Activated CD8-positive, alpha-beta T cell treated with anti-CD3 and anti-CD28 coated beads for 36 hours (primary cell): ENCODE results near the gene CAMTA1. TPM values are rescaled to one million over a fixed set of nuclear protein-coding genes. Genes with fewer than 3 reads are reported as not detected.

Source experiments
- ATAC-seq: fragments of 200-7000 bp; cut with Tn5 transposase; one replicate; pipeline ENCODE4 v1.10.0; 2021; ENCODE audit warnings: mild to moderate bottlenecking, moderate library complexity
- CTCF ChIA-PET: fragments of 350-600 bp; sonication (Branson Sonifier 250); formaldehyde crosslinking; loops from one replicate; lab custom pipeline; 2021; ENCODE audit warnings: antibody characterized with exemption; lab: Charles Lee
- POLR2A ChIA-PET: fragments of 350-600 bp; sonication (Branson Sonifier 250); formaldehyde crosslinking; loops from one replicate; lab custom pipeline; 2021; ENCODE audit warnings: antibody characterized with exemption; lab: Charles Lee
- DNase-seq: peaks from one replicate; pipeline ENCODE4 v3.0.0-alpha.2; 2020
- H3K27ac Mint-ChIP-seq: one replicate; pipeline ENCODE4 v1.8.0; 2021; ENCODE audit warnings: mild to moderate bottlenecking, mixed read lengths
- H3K27me3 Mint-ChIP-seq: one replicate; pipeline ENCODE4 v1.8.0; 2021; ENCODE audit warnings: mixed read lengths
- H3K36me3 Mint-ChIP-seq: one replicate; pipeline ENCODE4 v1.8.0; 2021; ENCODE audit warnings: low read depth, mixed read lengths
- H3K4me1 Mint-ChIP-seq: one replicate; pipeline ENCODE4 v1.8.0; 2021; ENCODE audit warnings: low read depth, mixed read lengths
- H3K4me3 Mint-ChIP-seq: one replicate; pipeline ENCODE4 v1.8.0; 2021; ENCODE audit warnings: mild to moderate bottlenecking, moderate library complexity, mixed read lengths
- H3K9me3 Mint-ChIP-seq: one replicate; pipeline ENCODE4 v1.8.0; 2021; ENCODE audit warnings: mixed read lengths
- intact Hi-C: fragments of 100-400 bp; cut with micrococcal nuclease; formaldehyde crosslinking; loops from one replicate; pipeline ENCODE4 v1.10.0; 2022
- total RNA-seq, 2 experiments: library from RNA; stranded (reverse); gene quantifications; one replicate each; pipeline ENCODE4 v1.2.3, GENCODE V29; 2021
- TF ChIP-seq, protein P1 (sequence below): fragments of 200-600 bp; IDR thresholded peaks from one replicate; pipeline ENCODE4 v1.8.0; 2022; ENCODE audit warnings: antibody characterized with exemption, mild to moderate bottlenecking

The CAMTA1 gene
- total RNA-seq, 2 experiments from 2014 or later: 67.7 to 70.9 TPM

DNA sequence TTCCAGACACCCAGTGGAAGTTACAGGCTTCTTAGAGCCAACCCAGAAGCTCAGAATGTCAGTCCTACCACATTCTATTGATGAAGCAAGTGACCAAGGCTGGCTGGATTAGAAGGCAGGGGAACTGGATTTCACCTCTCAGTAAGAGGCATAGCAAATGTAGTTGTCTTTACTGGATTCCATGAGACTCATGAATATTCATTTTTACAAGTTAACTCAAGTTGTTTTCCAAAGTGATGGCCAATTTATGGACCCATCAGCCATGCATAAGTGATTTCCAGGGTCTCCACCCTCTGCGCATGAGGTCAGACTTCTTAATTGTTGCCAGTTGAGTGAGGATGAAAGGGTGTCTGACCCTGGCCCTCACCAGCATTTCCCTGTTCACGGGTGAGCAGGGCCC is 559.0 kb downstream of the CAMTA1 start:
- ChIA-PET POLR2A (no interaction called here), CTCF (no interaction called here)
- ATAC-seq (no peak), DNase-seq (no peak)
- no peaks in the 10 kb centered on the region for H3K36me3 Mint-ChIP-seq
- no peaks in the 10 kb centered on the region for H3K27me3 Mint-ChIP-seq
- TF ChIP-seq, protein P1, sequence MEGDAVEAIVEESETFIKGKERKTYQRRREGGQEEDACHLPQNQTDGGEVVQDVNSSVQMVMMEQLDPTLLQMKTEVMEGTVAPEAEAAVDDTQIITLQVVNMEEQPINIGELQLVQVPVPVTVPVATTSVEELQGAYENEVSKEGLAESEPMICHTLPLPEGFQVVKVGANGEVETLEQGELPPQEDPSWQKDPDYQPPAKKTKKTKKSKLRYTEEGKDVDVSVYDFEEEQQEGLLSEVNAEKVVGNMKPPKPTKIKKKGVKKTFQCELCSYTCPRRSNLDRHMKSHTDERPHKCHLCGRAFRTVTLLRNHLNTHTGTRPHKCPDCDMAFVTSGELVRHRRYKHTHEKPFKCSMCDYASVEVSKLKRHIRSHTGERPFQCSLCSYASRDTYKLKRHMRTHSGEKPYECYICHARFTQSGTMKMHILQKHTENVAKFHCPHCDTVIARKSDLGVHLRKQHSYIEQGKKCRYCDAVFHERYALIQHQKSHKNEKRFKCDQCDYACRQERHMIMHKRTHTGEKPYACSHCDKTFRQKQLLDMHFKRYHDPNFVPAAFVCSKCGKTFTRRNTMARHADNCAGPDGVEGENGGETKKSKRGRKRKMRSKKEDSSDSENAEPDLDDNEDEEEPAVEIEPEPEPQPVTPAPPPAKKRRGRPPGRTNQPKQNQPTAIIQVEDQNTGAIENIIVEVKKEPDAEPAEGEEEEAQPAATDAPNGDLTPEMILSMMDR: no peak
- H3K4me3 Mint-ChIP-seq: no peak overlapping the region
- no peaks in the 10 kb centered on the region for H3K9me3 Mint-ChIP-seq
- no peaks in the 10 kb centered on the region for H3K4me1 Mint-ChIP-seq
- intact Hi-C loops: no loop called here
- no peak overlapping the region for H3K27ac Mint-ChIP-seq

DNA sequence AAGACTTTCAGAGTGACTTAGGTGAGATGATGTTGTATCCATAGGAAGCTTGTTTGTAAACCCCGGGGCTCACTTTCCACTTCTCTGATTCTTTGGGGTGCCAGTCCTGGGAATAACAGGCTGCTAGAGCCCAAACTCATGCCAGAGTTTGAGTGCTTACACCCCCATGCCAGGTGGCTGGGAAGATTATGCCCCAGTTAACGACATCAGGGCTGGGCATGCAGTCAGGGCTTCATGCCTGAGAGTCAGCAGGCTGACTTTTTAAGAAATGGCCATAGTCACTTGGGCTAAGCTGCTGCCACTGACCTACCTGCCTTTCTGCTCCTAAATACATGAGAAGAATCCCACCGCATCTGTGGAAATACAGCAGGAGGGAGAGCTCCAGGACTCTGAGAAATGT is 560.3 kb downstream of the CAMTA1 start:
- no peaks in the 10 kb centered on the region for H3K9me3 Mint-ChIP-seq
- H3K4me3 Mint-ChIP-seq: no peak overlapping the region
- TF ChIP-seq, protein P1: no peak
- CTCF ChIA-PET: interaction anchor here (1.0 kb wide), 1 partner anchor 84 kb away, joined by 3 read pairs; no protein-coding TSS in a partner anchor
- POLR2A ChIA-PET: interaction anchor here (0.6 kb wide), 1 partner anchor 179 kb away, joined by 3 read pairs; no protein-coding TSS in a partner anchor
- ATAC-seq: no peak
- no peak for DNase-seq
- no peaks in the 10 kb centered on the region for H3K36me3 Mint-ChIP-seq
- no peaks in the 10 kb centered on the region for H3K4me1 Mint-ChIP-seq
- no peaks in the 10 kb centered on the region for H3K27me3 Mint-ChIP-seq
- H3K27ac Mint-ChIP-seq: no peak overlapping the region
- intact Hi-C loops: no loop called here

DNA sequence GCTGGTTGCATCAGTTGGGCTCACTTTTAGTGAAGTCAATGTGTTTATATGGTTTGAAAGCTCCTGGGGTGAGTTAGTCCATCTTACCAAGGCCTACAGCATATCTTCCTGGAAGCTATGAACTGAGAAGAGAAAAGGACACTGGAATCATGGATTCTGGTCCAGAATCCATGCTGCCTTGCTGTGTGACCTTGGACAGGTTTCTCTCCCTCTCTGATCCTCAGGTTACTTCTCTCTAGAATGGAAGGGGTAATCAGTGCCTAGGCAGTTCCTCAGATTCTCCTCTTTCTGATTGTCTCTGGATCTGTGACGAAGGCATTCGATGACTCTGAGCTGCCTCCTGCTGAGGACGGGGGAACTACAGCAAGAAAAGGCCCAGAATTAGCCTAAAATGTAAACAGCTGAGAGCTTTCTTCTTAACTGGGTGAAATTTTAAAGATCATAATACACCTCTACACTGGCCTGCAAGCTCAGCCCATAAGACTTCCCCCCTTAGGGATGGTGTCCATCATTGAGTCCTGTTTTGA is 560.9 kb downstream of the CAMTA1 start:
- H3K27ac Mint-ChIP-seq: no peak overlapping the region
- no peaks in the 10 kb centered on the region for H3K9me3 Mint-ChIP-seq
- CTCF ChIA-PET: no interaction called here
- intact Hi-C loops: no loop called here
- H3K36me3 Mint-ChIP-seq: no peaks in the 10 kb centered on the region
- no peaks in the 10 kb centered on the region for H3K4me1 Mint-ChIP-seq
- POLR2A ChIA-PET: no interaction called here
- ATAC-seq: no peak
- DNase-seq: no peak
- no peak overlapping the region for H3K4me3 Mint-ChIP-seq
- no peaks in the 10 kb centered on the region for H3K27me3 Mint-ChIP-seq
- TF ChIP-seq, protein P1: no peak

DNA sequence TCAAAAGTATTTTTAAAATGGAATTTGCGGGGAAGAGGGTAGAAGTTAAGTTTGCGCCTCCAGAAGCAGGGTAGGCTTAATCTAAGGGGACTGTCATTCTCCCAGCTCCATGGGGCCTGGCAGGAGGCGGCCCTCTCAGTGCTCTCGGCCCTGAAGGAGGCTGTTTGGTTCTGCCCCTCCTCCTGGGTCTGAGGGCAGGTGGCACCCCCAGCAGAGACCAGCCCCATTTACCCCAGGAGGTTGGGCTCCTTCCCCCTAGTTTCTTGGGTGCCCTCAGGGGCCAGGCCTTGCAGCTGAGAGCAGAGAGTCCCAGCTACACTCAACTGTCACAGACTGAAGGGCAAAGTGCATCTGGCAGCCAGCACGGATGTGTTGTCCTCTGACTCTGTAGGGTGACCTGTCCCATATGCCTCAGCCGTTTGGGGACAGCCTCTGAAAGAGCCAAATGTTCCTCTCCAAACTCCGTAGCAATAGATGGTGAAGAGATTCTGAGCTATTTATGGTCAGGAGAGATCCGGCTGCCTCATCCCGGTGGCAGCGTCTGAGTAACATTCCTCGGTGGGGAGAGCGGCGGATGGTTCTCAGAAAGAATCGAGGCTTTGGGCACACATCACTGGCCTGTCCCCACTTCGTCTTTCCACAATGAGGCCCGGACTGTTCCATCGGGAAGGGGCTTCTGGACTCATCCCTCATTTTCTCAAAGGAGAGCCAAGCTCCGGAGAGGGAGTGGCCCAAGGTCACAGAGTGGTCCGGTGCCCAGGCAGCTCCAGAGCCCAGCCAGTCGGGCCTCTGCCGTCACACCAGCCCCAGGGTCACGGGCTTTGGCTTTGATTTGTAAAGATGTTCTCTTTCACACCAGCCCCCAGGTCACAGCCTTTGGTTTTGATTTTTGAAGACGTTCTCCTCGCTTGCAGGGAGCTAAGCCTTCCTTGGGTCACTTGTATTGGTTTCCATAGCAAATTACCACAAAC is 561.6 kb downstream of the CAMTA1 start:
- Mint-ChIP-seq H3K27ac (no peak overlapping the region), H3K27me3 (no peaks in the 10 kb centered on the region), H3K9me3 (no peaks in the 10 kb centered on the region), H3K36me3 (no peaks in the 10 kb centered on the region), H3K4me1 (no peaks in the 10 kb centered on the region), H3K4me3 (no peak overlapping the region)
- intact Hi-C loops: no loop called here
- ChIA-PET CTCF (no interaction called here), POLR2A (interaction anchor here (0.6 kb wide), 1 partner anchor 12 kb away, joined by 3 read pairs; no protein-coding TSS in a partner anchor)
- TF ChIP-seq, protein P1: no peak
- DNase-seq (no peak), ATAC-seq (no peak)

DNA sequence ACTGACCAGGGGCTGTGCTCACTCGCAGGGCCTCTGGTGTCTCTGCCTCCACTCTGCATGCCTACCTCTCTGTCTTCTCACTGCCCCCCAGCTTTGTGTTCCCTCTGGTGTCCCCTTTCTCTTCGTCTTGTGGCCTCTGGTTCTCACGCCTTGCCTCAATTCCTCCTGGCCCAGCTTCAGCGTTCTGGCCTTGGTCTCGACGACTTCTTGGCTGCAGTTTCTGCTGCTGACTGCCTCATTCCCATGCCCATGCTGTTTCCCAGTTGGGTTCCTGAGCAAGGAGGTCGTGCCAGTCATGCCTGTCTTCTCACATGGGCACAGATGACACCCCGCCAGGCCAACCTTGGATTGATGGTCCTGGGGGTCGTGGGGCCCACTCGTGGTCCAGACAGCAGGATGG is 562.8 kb downstream of the CAMTA1 start:
- POLR2A ChIA-PET: no interaction called here
- Mint-ChIP-seq H3K27me3 (no peaks in the 10 kb centered on the region), H3K4me1 (no peaks in the 10 kb centered on the region)

More for the DNA sequence above, 562.8 kb downstream of the CAMTA1 start:
- Mint-ChIP-seq H3K4me3 (no peak overlapping the region), H3K36me3 (no peaks in the 10 kb centered on the region), H3K27ac (no peak overlapping the region), H3K9me3 (no peaks in the 10 kb centered on the region)
- intact Hi-C loops: no loop called here
- CTCF ChIA-PET: no interaction called here
- no peak for ATAC-seq
- TF ChIP-seq, protein P1: no peak
- no peak for DNase-seq
